NCI-H2171 (cell line): ENCODE measurements around the gene ZNF160.
A peak's percentile ranks its signal among the peaks of the same experiment; 100 is the strongest.
"Not testable (repeated sequence)": the region's sequence is repeated elsewhere in the genome, so short reads cannot be mapped to it uniquely, and the experiment has no call there.

Experiments
- DNase-seq: peaks from one replicate; lab custom pipeline; 2025; lab: John Stamatoyannopoulos, UW

ZNF160 gene

GRCh38 chr19:53103234-53104203, at the start of gene ZNF160:
Gene ZNF160 (minus strand): TSS chr19:53103422. CDS start chr19:53086276, 17,146 bp downstream.
- peak; percentile 95 for DNase-seq

DNA sequence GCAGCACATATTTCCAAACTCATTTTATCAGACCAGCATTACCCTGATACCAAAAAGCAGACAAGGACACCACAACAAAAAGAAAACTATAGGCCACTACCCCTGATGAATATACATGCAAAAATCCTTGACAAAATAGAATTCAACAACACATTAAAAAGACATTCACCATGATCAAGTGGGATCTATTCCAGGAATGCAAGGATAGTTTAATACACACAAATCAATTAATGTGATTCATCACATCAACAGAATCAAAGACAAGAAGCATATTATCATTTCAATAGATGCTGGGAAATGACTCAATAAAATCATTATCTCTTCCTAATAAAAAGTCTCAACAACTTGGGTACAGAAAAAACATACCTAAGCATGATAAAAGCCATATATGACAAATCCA, 44.4 kb upstream of the ZNF160 start:
- no peak for DNase-seq

GRCh38 chr19:53140351-53140750, 37.1 kb upstream of the ZNF160 start:
- DNase-seq, result no peak

- DNase-seq, result no peak
These were observed 33.2 kb upstream of the ZNF160 start for GRCh38 chr19:53136432-53136831.

GRCh38 chr19:53132141-53132991, 29.1 kb upstream of the ZNF160 start, which contains the start of gene ZNF415:
Gene ZNF415 (minus strand): TSS chr19:53132910. CDS start chr19:53122676, 10,234 bp downstream.
- peak; percentile 69 for DNase-seq

GRCh38 chr19:53131727-53132126, 28.5 kb upstream of the ZNF160 start:
- no peak for DNase-seq

GRCh38 chr19:53131085-53131590, 27.9 kb upstream of the ZNF160 start:
- DNase-seq, result no peak

DNA sequence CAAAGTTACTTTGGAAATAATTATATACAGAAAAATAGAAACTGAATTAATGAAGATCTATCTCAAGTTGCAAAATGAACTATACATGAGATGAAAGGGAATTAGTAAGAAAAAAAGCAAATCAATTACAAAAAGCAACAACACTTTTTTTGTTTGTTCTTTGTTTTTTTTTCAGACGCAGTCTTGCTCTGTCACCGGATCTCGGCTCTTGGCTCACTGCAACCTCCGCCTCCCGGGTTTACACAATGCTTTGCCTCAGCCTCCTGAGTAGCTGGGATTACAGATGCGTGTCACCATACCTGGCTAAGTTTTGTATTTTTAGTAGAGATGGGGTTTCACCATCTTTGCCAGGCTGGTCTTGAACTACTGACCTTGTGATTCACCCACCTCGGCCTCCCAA, 27.3 kb upstream of the ZNF160 start:
- no peak for DNase-seq

- not testable (repeated sequence) for DNase-seq
These were observed 23.7 kb upstream of the ZNF160 start for GRCh38 chr19:53126733-53127526.

DNA sequence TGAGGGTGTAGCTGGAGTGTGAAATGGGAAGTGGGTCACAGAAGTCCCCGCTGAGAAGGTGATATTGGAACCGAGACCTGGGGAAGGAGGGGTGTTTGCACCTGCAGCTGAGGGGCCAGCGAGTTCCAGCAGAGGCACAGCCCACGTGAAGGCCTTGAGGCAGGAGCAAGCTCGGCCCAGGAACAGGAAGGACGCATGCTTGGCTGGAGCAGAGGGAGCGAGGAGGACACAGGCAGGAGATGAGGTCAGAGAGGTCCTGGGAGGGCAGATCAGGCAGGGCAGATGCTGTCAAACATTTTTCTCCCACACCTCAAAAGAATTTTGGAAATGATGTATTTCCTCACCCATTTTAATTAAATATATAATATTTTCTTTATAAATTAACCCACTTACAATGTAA, 20.2 kb upstream of the ZNF160 start:
- DNase-seq, result no peak

DNA sequence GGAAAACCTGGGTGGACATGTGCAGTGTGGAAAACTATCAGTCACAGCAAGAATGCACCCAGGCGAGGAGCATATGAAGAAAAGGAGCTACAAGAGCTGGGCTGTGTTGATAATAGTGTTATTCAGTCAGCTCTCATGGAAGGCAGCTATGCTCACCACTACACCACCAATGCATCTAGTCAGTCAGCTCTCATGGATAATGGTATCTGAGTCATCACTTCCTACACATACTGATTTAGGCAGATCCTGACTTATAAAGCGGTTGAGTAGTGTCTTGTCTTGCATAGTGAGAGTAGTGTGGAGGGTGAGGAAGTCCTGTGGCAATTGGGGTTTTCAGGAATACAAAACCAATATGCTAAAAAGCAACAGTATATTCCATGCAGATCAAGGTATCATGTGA, 9.1 kb upstream of the ZNF160 start:
- no peak for DNase-seq

DNA sequence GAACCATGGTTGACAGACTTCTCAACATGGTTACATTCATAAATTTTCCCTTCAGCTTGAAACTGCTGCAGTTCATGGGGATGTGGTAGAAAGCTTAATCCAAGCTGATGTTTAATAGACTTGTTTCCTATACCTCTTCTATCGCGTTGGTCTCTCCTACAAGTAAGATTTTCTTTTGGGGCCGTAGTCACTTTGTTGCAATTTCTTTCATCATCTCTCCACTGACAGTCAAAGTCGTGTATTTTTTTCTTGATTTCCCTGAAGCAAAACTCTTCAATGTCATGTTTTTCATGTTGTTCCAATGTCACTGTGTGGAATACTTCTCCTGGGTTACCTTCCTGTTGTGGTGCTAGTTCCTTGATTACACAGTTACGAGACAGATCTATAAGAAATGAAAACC, 6.3 kb upstream of the ZNF160 start:
- no peak for DNase-seq

GRCh38 chr19:53102756-53103233, 427 bp downstream of the ZNF160 start:
- peak; percentile 24 for DNase-seq

GRCh38 chr19:53102206-53102755, 941 bp downstream of the ZNF160 start:
- peak; percentile 17 for DNase-seq

GRCh38 chr19:53101518-53101917, 1.7 kb downstream of the ZNF160 start:
- DNase-seq, result no peak

DNA sequence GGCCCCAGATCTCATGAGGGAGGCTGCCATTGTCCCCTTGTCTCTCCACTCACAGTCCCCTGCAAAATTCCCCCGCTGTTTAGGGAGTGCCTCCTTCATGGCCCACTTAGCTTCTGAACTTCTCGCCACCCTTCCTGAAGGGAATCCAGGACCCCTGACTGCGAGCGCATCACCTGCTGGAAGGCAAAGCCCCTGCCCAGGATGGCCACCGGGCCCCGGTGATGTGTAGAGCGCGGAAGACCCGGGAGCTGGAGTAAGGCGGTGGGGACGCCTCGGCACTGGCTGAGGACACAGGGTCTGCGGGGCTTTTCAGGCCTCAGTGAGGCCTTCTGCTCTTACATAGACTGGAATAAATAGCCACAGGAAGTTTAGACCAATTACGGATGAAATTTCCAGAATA, 4.7 kb downstream of the ZNF160 start:
- not testable (repeated sequence) for DNase-seq

DNA sequence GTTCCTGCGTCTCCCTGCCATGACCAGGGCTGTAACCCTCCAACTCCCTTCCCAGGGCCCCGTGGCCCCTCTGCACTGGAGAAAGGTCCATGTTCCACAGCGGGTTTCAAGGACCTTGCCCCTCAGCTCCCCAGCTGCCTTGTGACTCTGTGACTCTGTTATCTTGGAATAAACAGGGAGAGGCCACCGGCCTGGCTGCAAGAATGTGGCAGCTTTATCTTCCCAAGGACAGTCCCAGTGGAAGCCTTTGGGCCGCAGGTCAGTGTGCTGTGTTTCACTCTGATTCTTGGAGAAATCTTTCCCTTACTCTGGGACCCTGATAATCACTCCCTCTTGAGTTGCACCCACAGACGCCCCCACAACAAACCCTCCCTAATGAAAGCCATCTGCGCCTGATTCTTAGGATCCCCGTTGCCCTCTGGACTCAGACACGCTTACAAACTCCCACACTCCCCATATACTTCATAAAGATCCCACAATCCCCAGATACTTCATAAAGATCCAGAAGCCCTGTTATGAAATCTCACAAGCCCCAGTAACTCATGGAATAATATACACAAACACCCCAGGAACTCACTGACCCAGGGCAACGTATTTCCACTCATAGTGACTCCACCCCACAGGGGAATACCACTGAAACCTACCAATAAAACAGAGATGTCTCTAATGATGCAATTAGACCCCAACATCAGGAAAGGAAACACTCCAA, 6.1 kb downstream of the ZNF160 start:
- not testable (repeated sequence) for DNase-seq

GRCh38 chr19:53096579-53096978, 6.6 kb downstream of the ZNF160 start:
- not testable (repeated sequence) for DNase-seq

GRCh38 chr19:53094754-53095575, 8.3 kb downstream of the ZNF160 start:
- no peak for DNase-seq

GRCh38 chr19:53092723-53093122, 10.5 kb downstream of the ZNF160 start:
- no peak for DNase-seq
